Esophagus muscularis mucosa (tissue), 4 donors: ENCODE data around the gene ZNF786. TPM values are rescaled to one million over a fixed set of nuclear protein-coding genes. Genes with fewer than 3 reads are reported as not detected.

Source experiments
- DNase-seq: peaks from one replicate; pipeline ENCODE4 v3.0.0-alpha.2; 2017; ENCODE audit errors: extremely low spot score
- H3K27ac ChIP-seq, 4 donors: fragments of 200-600 bp; sonication (generic); replicated peaks in 1 of 4; 1 replicate in 3 of 4; 2 replicates in 1 of 4; pipeline ENCODE4 v1.5.1; 2016 to 2019; ENCODE audit warnings: mild to moderate bottlenecking in 1 of 4
- H3K27me3 ChIP-seq, 4 donors: fragments of 200-600 bp; sonication (generic); one replicate each; pipeline versions ENCODE4 v1.5.1 to v1.6.0; 2016 to 2019
- H3K36me3 ChIP-seq, 4 donors: fragments of 200-600 bp; sonication (generic); one replicate each; pipeline ENCODE4 v1.5.1; 2016 to 2019
- H3K4me1 ChIP-seq, 4 donors: fragments of 200-600 bp; sonication (generic); one replicate each; pipeline ENCODE4 v1.5.1; 2016 to 2019
- H3K4me3 ChIP-seq, 4 donors: fragments of 200-600 bp; sonication (generic); 1 replicate in 2 of 4; 2 replicates in 2 of 4; pipeline ENCODE4 v1.5.1; 2016 to 2019; ENCODE audit warnings: mild to moderate bottlenecking in 4 of 4, moderate library complexity in 1 of 4
- H3K9me3 ChIP-seq, 4 donors: fragments of 200-600 bp; sonication (generic); 1 replicate in 3 of 4; 2 replicates in 1 of 4; pipeline ENCODE4 v1.5.1; 2016 to 2019
- CTCF ChIP-seq, 3 experiments: fragments of 200-600 bp in 2 of 3; fragments of 450-650 bp in 1 of 3; sonication (generic) in 2 of 3; IDR thresholded peaks; one replicate each; pipeline ENCODE4 v1.5.1; 2017 to 2019; ENCODE audit warnings: antibody characterized with exemption in 3 of 3, mild to moderate bottlenecking in 2 of 3, moderate library complexity in 1 of 3
- EP300 ChIP-seq: sonication (generic); formaldehyde crosslinking; IDR thresholded peaks from one replicate; pipeline ENCODE4 v1.6.1; 2017; ENCODE audit warnings: antibody characterized with exemption
- POLR2A ChIP-seq: fragments of 450-650 bp; IDR thresholded peaks from one replicate; pipeline ENCODE4 v1.6.1; 2017; ENCODE audit warnings: antibody characterized with exemption, moderate library complexity, mild to moderate bottlenecking, low read depth
- POLR2AphosphoS5 ChIP-seq, 2 donors: sonication (generic); formaldehyde crosslinking; IDR thresholded peaks; one replicate each; pipeline ENCODE4 v1.6.1; 2017; ENCODE audit warnings: antibody characterized with exemption in 2 of 2
- WGBS: methylation state at CpG from one replicate; pipeline ENCODE4 v1.1.5; 2018; 5-methylcytosine and 5-hydroxymethylcytosine counted together
- intact Hi-C: fragments of 100-400 bp; cut with DNase I; formaldehyde crosslinking; loops from one replicate; pipeline ENCODE4 v1.15.1; 2023
- total RNA-seq, 4 donors: library from RNA; depleted of rRNA; stranded (reverse); fragments of >200 nt; gene quantifications; one replicate each; pipeline versions ENCODE4 v1.1.0 to v1.2.1, GENCODE V29; 2016

Gene ZNF786
- total RNA-seq, 4 donors from 2014 or later = 4.5 to 10.7 (median 5.6) TPM

- no peaks in the 10 kb centered on the region for H3K9me3 ChIP-seq
- no peak overlapping the region for H3K27ac ChIP-seq
- DNase-seq = no peak
- H3K36me3 ChIP-seq = peaks cover 17 to 56% (median 33%) of the 10 kb centered on the region in 4 donors
- H3K4me1 ChIP-seq = peaks cover 0 to 3% (median 0%) of the 10 kb centered on the region in 4 donors
- TF ChIP-seq EP300 (no peak), POLR2A (no peak), CTCF (IDR thresholded peaks at IDR 0.05) (no peak), POLR2AphosphoS5 (IDR thresholded peaks at IDR 0.05) (no peak)
- 96% methylated on average over 2 of the region's 2 CpGs for WGBS
- no peak overlapping the region for H3K4me3 ChIP-seq
- intact Hi-C loops = no loop called here
- H3K27me3 ChIP-seq = no peaks in the 10 kb centered on the region
Measured at GRCh38 chr7:149075286-149075685, 15.2 kb downstream of the ZNF786 start.

DNA sequence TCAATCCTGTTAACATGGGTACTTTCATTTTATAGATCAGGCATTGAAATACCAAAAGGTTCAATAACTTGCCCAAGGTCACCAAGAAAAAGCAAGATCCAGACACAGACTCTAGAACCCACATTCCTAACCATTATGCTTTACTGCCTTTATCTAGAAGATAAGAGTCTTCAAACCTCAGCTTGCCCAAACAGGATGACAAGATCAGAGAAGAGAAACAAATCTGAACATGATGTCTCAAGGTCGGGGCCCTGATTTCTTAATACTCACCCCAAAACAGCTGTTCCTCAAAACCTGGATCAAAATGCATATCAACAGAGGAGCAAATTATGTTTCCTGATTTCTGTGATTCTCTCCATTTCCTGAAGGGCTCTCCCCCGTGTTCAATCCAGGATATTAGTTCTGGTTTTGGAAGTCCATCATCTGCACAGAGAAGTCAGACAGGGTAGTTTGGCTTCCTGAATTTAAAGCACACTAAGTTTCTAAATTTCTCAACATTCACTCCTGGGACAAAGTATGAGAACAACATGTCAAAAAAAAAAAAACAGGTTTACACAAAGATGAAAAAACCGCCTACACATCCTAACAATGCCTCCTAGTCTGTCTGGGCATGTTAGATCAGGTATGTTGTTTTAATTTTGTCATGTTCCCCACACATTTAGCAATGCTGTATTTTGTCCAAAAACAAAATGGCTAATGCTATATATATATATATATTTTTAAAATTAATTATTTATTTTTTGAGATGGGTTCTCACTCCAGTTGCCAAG is 16.2 kb downstream of the ZNF786 start:
- 80% methylated on average over 3 of the region's 3 CpGs for WGBS
- H3K4me3 ChIP-seq = no peak overlapping the region
- intact Hi-C loops = no loop called here
- H3K27me3 ChIP-seq = no peaks in the 10 kb centered on the region
- DNase-seq = no peak
- H3K27ac ChIP-seq = no peak overlapping the region
- TF ChIP-seq POLR2AphosphoS5 (IDR thresholded peaks at IDR 0.05) (no peak), EP300 (no peak), CTCF (IDR thresholded peaks at IDR 0.05) (no peak), POLR2A (no peak)
- H3K9me3 ChIP-seq = no peaks in the 10 kb centered on the region
- peaks cover 0 to 3% (median 0%) of the 10 kb centered on the region in 4 donors for H3K4me1 ChIP-seq
- peaks cover 17 to 58% (median 34%) of the 10 kb centered on the region in 4 donors for H3K36me3 ChIP-seq

DNA sequence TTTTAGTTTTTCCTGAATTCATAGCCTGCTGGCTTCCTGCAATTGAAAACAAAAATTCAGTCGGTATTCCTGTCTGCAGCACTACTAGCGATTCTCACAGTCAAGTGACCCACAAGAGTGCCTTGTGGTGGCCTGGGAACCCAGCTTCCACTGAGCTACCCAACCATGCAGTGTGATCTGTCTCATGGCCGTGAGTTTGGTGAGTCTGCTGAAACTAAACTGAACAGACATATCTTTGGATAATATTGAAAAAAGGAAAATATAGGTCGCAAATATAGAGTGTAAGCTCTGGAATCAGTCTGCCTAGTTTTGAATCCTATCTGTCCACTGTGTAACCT is 18.1 kb downstream of the ZNF786 start:
- H3K36me3 ChIP-seq = peaks cover 17 to 63% (median 41%) of the 10 kb centered on the region in 4 donors
- no peak for DNase-seq
- no peak overlapping the region for H3K4me3 ChIP-seq
- 91% methylated on average over 4 of the region's 4 CpGs for WGBS
- H3K27ac ChIP-seq = peak overlapping the region in 2 of 4 donors; percentile 28 to 58
- no peak for TF ChIP-seq EP300
- TF ChIP-seq POLR2AphosphoS5 (IDR thresholded peaks at IDR 0.05) = no peak
- TF ChIP-seq CTCF (IDR thresholded peaks at IDR 0.05) = no peak
- TF ChIP-seq POLR2A = no peak
- H3K4me1 ChIP-seq = peaks cover 0 to 3% (median 0%) of the 10 kb centered on the region in 4 donors
- no peaks in the 10 kb centered on the region for H3K27me3 ChIP-seq
- no peaks in the 10 kb centered on the region for H3K9me3 ChIP-seq
- intact Hi-C loops = no loop called here

DNA sequence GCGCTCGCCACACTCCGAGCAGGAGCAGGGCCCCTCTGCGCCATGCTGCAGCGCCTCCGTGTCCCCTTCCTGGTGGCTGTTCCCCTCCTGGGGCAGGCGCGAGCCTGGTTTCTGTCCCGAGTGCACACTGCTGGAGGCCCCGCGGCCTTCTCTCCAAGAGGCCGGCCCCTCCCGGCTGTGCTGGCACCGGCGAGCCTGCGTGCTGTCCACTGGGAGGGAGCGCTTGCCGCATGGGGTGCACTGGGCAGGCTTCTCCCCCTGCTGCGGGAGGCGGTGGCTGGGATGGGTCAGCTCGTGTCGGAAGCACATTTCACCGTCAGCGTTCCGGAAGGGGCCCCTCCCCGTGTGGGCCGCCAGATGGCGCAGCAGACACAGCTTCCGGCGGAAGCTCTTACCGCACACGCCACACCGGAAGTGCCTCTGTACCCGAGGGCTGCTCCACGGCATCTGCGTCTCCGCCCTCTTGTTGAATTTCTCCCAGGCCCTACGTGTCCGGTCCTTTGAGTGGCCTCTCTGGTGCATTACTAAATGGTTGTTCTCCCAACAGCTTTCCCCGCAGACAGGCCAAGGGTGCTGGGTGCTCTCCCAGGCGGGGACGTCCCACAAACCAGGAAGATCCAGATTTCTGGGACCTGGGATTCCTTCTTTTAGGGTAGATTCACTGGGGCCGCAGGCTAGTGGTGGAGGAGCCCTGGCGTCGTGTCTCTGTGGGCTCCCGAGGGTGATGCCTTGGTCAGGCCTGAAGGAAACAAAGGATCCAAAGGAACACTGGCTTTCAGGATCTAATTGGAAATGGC is 18.7 kb downstream of the ZNF786 start:
- Histone ChIP-seq H3K4me3 (peak overlapping the region in 2 of 4 donors; percentile 4 to 8), H3K36me3 (peaks cover 17 to 57% (median 42%) of the 10 kb centered on the region in 4 donors), H3K27ac (peak overlapping the region in 3 of 4 donors; percentile 28 to 61 (median 58)), H3K27me3 (no peaks in the 10 kb centered on the region), H3K4me1 (peaks cover 0 to 3% (median 0%) of the 10 kb centered on the region in 4 donors), H3K9me3 (no peaks in the 10 kb centered on the region)
- DNase-seq = no peak
- TF ChIP-seq CTCF (IDR thresholded peaks at IDR 0.05) (peak; percentile 13 to 37 (median 23)), POLR2A (no peak)
- WGBS = 65% methylated on average over 45 of the region's 46 CpGs
- intact Hi-C loops = no loop called here
